Smooth muscle cell (in vitro differentiated cells): Measurements from ENCODE around the gene RDH11. TPM values are rescaled to one million over a fixed set of nuclear protein-coding genes. Genes with fewer than 3 reads are reported as not detected.

Experiments used
- DNase-seq: peaks from one replicate; lab custom pipeline; 2025; ENCODE audit not compliant: unreplicated experiment; lab: John Stamatoyannopoulos, UW
- H2AFZ ChIP-seq: fragments of 200-600 bp; sonication (generic); 2 replicates; pipeline ENCODE4 v1.6.0; 2016; ENCODE audit warnings: antibody characterized with exemption, low read depth, mild to moderate bottlenecking
- H3F3A ChIP-seq: fragments of 200-600 bp; sonication (generic); 2 replicates; pipeline ENCODE4 v1.6.0; 2017; ENCODE audit warnings: antibody characterized with exemption, low read depth
- H3K27ac ChIP-seq: fragments of 200-600 bp; sonication (generic); 2 replicates; pipeline ENCODE4 v1.5.1; 2016; ENCODE audit warnings: low read depth, mild to moderate bottlenecking
- H3K27me3 ChIP-seq: fragments of 200-600 bp; sonication (generic); 2 replicates; pipeline ENCODE4 v1.6.1; 2016; ENCODE audit warnings: low read depth, mild to moderate bottlenecking
- H3K36me3 ChIP-seq: fragments of 200-600 bp; sonication (generic); 2 replicates; pipeline ENCODE4 v1.5.1; 2016; ENCODE audit warnings: low read depth
- H3K4me1 ChIP-seq: fragments of 200-600 bp; sonication (generic); 2 replicates; pipeline ENCODE4 v1.5.1; 2016; ENCODE audit warnings: low read depth
- H3K4me2 ChIP-seq: fragments of 200-600 bp; sonication (generic); 2 replicates; pipeline ENCODE4 v1.6.0; 2016; ENCODE audit warnings: mild to moderate bottlenecking
- H3K4me3 ChIP-seq: fragments of 200-600 bp; sonication (generic); 2 replicates; pipeline ENCODE4 v1.5.1; 2016; ENCODE audit warnings: mild to moderate bottlenecking
- H3K79me2 ChIP-seq: fragments of 200-600 bp; sonication (generic); 2 replicates; pipeline ENCODE4 v1.6.0; 2016; ENCODE audit warnings: low read depth, mild to moderate bottlenecking
- H3K9ac ChIP-seq: fragments of 200-600 bp; sonication (generic); 2 replicates; pipeline ENCODE4 v1.6.0; 2016; ENCODE audit warnings: low read depth
- H3K9me3 ChIP-seq: fragments of 200-600 bp; sonication (generic); replicated peaks from 2 replicates; pipeline ENCODE4 v1.5.1; 2016; ENCODE audit warnings: low read depth
- H4K20me1 ChIP-seq: fragments of 200-600 bp; sonication (generic); 2 replicates; pipeline ENCODE4 v1.6.0; 2016; ENCODE audit warnings: low read depth
- WGBS: methylation state at CpG from one replicate; pipeline ENCODE4 v1.1.7; 2016; ENCODE audit warnings: low lambda C conversion rate; 5-methylcytosine and 5-hydroxymethylcytosine counted together
- polyA plus RNA-seq: library from polyadenylated mRNA; unstranded; fragments of >200 nt; fragmentation: Nextera tagmentation; extraction: Ambion mirVana; gene quantifications from 2 replicates; pipeline ENCODE4 v1.2.1, GENCODE V29; 2016
- total RNA-seq: library from RNA; depleted of rRNA; stranded (reverse); fragments of >200 nt; gene quantifications from 2 replicates; pipeline ENCODE4 v1.2.3, GENCODE V29; 2014
- TF ChIP-seq, protein P1 (sequence below): fragments of 200-600 bp; sonication (generic); IDR thresholded peaks from 2 replicates; pipeline ENCODE4 v1.5.1; 2017; ENCODE audit warnings: borderline replicate concordance, mild to moderate bottlenecking, antibody characterized with exemption; ENCODE audit not compliant: insufficient read depth, poor library complexity, severe bottlenecking

The RDH11 gene
- total and polyA plus RNA-seq, 2 experiments from 2014 or later, result 104 to 116 TPM

DNA sequence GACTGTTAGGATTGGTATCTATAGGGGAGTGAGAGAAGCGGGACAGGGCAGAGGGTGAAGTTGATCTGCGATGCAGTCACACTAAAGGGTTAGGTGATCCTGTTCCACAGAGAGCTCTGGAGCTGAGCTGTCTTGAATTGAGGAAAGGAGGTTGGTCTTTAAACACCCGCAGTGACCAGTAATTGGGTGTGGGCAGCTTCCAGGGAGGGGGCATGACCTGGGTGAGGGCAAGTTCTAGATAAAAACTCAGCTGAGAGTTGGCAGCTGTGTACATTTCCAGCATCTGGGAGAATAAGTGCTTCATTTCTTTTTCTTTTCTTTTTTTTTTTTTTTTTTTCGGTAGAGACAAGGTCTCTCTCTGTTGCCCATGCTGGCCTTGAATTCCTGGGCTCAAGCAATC lies 41.2 kb upstream of the RDH11 start:
- H3K9ac ChIP-seq, result no peak overlapping the region
- H3K9me3 ChIP-seq, result no peaks in the 10 kb centered on the region
- H2AFZ ChIP-seq, result no peak overlapping the region
- H3K27me3 ChIP-seq, result peaks cover 3% of the 10 kb centered on the region
- no peaks in the 10 kb centered on the region for H3K79me2 ChIP-seq
- H4K20me1 ChIP-seq, result no peaks in the 10 kb centered on the region
- no peak overlapping the region for H3K4me3 ChIP-seq
- no peak overlapping the region for H3K27ac ChIP-seq
- H3K4me1 ChIP-seq, result no peaks in the 10 kb centered on the region
- no peaks in the 10 kb centered on the region for H3F3A ChIP-seq
- no peak for DNase-seq
- no peaks in the 10 kb centered on the region for H3K36me3 ChIP-seq
- no peak overlapping the region for H3K4me2 ChIP-seq
- WGBS, result 94% methylated on average over 4 of the region's 4 CpGs
- TF ChIP-seq, protein P1, sequence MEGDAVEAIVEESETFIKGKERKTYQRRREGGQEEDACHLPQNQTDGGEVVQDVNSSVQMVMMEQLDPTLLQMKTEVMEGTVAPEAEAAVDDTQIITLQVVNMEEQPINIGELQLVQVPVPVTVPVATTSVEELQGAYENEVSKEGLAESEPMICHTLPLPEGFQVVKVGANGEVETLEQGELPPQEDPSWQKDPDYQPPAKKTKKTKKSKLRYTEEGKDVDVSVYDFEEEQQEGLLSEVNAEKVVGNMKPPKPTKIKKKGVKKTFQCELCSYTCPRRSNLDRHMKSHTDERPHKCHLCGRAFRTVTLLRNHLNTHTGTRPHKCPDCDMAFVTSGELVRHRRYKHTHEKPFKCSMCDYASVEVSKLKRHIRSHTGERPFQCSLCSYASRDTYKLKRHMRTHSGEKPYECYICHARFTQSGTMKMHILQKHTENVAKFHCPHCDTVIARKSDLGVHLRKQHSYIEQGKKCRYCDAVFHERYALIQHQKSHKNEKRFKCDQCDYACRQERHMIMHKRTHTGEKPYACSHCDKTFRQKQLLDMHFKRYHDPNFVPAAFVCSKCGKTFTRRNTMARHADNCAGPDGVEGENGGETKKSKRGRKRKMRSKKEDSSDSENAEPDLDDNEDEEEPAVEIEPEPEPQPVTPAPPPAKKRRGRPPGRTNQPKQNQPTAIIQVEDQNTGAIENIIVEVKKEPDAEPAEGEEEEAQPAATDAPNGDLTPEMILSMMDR, result no peak

DNA sequence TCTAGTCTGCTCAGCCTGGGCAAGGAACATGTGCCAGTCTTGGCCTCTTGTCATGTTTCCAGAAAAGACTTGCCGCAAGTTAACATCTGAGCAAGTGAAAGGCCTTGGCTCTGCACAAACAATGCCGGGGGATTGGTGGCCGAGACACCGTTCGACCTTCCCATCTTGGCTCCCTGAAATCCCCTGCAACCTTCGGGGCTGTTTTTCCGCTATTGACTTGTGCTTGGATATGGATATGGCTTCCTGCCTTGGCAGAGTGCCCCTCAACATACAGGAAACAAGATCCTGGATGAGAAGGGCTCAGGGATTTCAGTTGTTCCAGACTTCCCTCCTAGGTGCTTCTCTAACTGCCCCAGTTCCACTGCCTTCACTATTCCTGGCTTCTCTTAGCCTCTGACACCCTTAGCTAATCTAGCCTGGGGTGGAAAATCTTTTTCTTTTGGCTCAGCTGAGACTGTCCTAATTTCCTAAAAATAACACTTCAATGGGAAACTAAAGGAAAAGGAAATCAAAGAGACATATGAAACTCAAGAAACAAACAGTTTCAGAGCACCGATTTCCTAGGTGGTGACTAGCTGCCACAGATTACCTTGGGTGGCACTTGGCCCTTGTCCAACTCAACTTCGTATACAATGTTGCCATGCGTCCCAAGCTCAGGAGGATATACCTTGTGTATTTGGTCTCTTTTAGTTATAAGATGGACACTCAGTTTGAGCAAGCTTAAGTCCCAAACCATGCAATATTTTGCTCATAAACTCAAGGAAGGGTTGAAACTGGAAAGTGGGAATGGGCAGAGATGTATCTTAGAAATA lies 40.0 kb upstream of the RDH11 start:
- H3K9me3 ChIP-seq, result no peaks in the 10 kb centered on the region
- H3K27ac ChIP-seq, result no peak overlapping the region
- no peaks in the 10 kb centered on the region for H4K20me1 ChIP-seq
- H3K4me2 ChIP-seq, result no peak overlapping the region
- no peaks in the 10 kb centered on the region for H3K79me2 ChIP-seq
- TF ChIP-seq, protein P1, result no peak
- WGBS, result 95% methylated on average over 10 of the region's 10 CpGs
- no peak overlapping the region for H3K4me3 ChIP-seq
- DNase-seq, result no peak
- H2AFZ ChIP-seq, result no peak overlapping the region
- no peaks in the 10 kb centered on the region for H3F3A ChIP-seq
- H3K27me3 ChIP-seq, result no peaks in the 10 kb centered on the region
- H3K36me3 ChIP-seq, result no peaks in the 10 kb centered on the region
- H3K9ac ChIP-seq, result no peak overlapping the region
- no peaks in the 10 kb centered on the region for H3K4me1 ChIP-seq

DNA sequence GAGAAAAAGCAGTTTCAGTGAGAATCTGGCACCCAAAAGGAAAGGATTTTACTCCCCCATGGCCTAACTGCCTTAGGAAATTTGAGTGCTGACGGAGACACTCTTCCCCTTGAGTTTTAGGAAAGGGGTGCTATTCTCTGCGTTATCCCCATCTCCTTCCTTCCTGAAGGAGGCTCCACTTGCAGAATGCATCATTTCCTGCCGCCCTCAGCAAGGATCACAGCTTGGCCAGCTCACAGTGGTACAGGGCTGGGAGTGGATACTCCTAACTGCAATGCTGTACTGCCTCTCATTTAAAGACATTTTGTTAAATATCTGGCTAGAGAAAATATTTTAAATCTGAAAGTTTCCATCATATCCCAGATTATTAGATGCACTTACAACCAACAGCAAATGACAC lies 39.1 kb upstream of the RDH11 start:
- H3K4me1 ChIP-seq, result no peaks in the 10 kb centered on the region
- no peaks in the 10 kb centered on the region for H3F3A ChIP-seq
- H3K4me3 ChIP-seq, result no peak overlapping the region
- H3K27me3 ChIP-seq, result no peaks in the 10 kb centered on the region
- TF ChIP-seq, protein P1, result no peak
- WGBS, result 68% methylated on average over 3 of the region's 3 CpGs
- no peak overlapping the region for H3K9ac ChIP-seq
- no peaks in the 10 kb centered on the region for H3K36me3 ChIP-seq
- H4K20me1 ChIP-seq, result no peaks in the 10 kb centered on the region
- H3K4me2 ChIP-seq, result no peak overlapping the region
- no peaks in the 10 kb centered on the region for H3K9me3 ChIP-seq
- H3K27ac ChIP-seq, result no peak overlapping the region
- DNase-seq, result no peak
- no peaks in the 10 kb centered on the region for H3K79me2 ChIP-seq
- no peak overlapping the region for H2AFZ ChIP-seq

DNA sequence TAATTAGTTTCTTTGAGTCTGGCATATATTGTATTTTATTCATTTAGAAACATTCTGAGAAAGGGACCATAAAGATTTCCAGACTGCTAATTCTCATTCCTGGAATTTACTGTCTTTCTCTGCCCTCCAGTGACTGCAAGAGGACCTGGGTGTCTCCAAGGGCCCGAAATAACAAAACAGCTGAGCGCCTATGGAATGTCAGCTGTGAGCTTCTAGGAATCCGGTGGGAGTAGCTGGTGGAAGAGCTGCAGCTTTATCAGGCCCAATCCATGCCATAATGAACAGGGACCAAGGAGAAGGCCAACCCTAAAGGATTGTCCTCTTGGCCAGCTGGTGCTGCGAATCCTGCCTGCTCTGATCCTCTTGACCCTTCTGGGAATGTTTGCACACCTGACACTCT lies 38.1 kb upstream of the RDH11 start:
- no peaks in the 10 kb centered on the region for H4K20me1 ChIP-seq
- WGBS, result 81% methylated on average over 4 of the region's 4 CpGs
- H3K4me2 ChIP-seq, result no peak overlapping the region
- TF ChIP-seq, protein P1, result no peak
- H3K9ac ChIP-seq, result no peak overlapping the region
- no peaks in the 10 kb centered on the region for H3F3A ChIP-seq
- no peak overlapping the region for H3K4me3 ChIP-seq
- H3K27me3 ChIP-seq, result no peaks in the 10 kb centered on the region
- DNase-seq, result no peak
- peaks cover 6% of the 10 kb centered on the region for H3K4me1 ChIP-seq
- no peaks in the 10 kb centered on the region for H3K9me3 ChIP-seq
- no peaks in the 10 kb centered on the region for H3K36me3 ChIP-seq
- no peaks in the 10 kb centered on the region for H3K79me2 ChIP-seq
- H3K27ac ChIP-seq, result no peak overlapping the region
- no peak overlapping the region for H2AFZ ChIP-seq
